Effector CD4-positive, alpha-beta T cell (primary cell): ENCODE measurements around the gene HOXA2.

Source experiments
- DNase-seq: peaks from one replicate; pipeline ENCODE4 v3.0.0-alpha.2; 2020

Gene HOXA2

GRCh38 chr7:27071622-27072390 is 30.7 kb downstream of the HOXA2 start:
- DNase-seq = no peak

DNA sequence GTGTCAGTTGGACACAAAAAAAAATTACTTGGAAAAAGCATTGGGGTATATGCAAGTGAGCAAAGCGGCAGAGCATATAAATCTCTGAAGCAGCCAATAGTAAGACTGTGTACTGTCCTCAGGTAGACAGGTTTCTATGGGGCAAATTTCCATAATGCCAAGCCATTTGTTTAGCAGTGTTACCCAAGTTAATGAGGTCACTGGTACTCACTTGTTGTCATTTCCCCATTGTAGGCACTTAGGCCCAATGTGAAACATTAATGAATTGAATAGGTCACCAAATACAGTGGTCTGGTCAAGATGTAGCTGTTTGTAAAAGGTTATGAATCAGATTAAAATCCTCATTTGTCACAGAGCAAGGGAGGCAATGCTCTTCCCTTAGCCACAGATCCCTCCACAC is 34.2 kb downstream of the HOXA2 start:
- no peak for DNase-seq

- DNase-seq = no peak
Measured at GRCh38 chr7:27066148-27066547, 36.3 kb downstream of the HOXA2 start.

DNA sequence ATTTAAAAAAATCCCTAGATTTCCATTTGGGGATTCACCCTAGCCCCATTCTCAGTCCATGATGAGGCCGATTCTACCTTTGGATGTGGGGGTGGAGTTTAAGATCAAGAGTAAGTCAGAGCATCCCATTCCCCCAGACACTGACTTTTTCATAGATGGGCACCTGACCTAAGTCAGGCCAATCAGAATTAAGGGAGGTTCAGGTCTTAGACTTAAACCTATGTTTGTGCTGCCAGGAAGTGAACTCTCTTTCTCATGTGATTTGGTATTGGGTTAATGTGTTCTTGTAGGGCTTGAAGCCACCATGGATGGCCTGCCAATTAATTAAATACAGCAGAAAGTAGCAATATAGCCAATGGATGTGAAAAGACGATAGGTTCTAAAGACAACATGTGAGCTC is 36.8 kb downstream of the HOXA2 start:
- no peak for DNase-seq

DNA sequence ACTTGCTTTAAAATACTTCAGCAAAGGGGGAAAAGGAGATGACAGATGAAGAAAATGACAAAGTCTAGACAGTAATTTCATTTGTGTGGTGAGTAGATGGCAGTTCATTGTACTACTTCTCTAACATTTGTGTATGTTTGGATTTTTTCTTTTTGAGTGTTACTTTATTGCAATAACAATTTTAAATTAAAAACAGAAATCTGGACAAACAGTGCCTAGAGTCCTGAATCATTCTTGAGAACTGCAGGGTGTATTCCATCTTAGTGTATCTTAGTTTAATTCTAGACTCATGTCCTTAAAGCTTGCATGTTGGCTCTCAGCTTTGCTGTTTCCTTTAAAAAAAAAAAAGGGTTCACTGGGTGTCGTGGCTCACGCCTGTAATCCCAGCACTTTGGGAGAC is 37.8 kb downstream of the HOXA2 start:
- no peak for DNase-seq

DNA sequence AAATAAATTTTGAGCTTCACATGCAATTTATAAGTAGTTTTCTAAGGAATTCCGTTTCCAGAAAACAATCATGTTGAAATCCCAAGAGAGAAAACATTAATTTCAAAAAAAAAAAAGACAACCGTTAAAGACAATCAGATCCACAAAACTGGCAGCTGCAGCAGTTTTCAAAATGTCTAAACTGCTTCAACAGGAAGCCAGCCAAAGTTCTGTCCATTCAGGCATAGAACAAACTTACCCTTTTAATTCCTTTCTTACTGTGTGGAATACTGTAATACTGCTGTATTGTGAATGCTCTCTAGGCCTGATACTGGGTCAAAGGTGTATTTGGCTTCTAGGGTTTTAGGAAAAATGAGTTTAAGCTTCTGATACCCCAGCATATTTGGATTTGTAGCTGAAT is 38.3 kb downstream of the HOXA2 start:
- no peak for DNase-seq

- no peak for DNase-seq
Measured at GRCh38 chr7:27062946-27063345, 39.5 kb downstream of the HOXA2 start.

- DNase-seq = no peak
Measured at GRCh38 chr7:27053153-27053552, 49.3 kb downstream of the HOXA2 start.

GRCh38 chr7:27051451-27051850 is 51.0 kb downstream of the HOXA2 start:
- no peak for DNase-seq
